Trophoblast cell (in vitro differentiated cells and primary cell): ENCODE results near the gene C6orf141. TPM values are rescaled to one million over a fixed set of nuclear protein-coding genes. Genes with fewer than 3 reads are reported as not detected.
A peak's percentile ranks its signal among the peaks of the same experiment; 100 is the strongest.

Experiments
- DNase-seq, 2 donors: peaks; one replicate each; pipeline ENCODE4 v3.0.0-alpha.2; 2016
- H2AFZ ChIP-seq: 2 replicates; pipeline ENCODE4 v1.6.1; 2013; ENCODE audit warnings: low read length, moderate library complexity, mild to moderate bottlenecking; ENCODE audit not compliant: insufficient read depth, poor library complexity
- H2AK5ac ChIP-seq: 2 replicates; pipeline ENCODE4 v1.6.1; 2013; ENCODE audit warnings: mild to moderate bottlenecking, low read length
- H2BK120ac ChIP-seq: 2 replicates; pipeline ENCODE4 v1.6.1; 2013; ENCODE audit warnings: low read length, mild to moderate bottlenecking, moderate library complexity; ENCODE audit not compliant: insufficient read depth, poor library complexity
- H2BK12ac ChIP-seq: 2 replicates; pipeline ENCODE4 v1.6.1; 2013; ENCODE audit warnings: mild to moderate bottlenecking, low read length, moderate library complexity
- H2BK5ac ChIP-seq: 2 replicates; pipeline ENCODE4 v1.6.1; 2013; ENCODE audit warnings: low read length, low read depth, moderate library complexity, mild to moderate bottlenecking; ENCODE audit not compliant: poor library complexity
- H3K14ac ChIP-seq: 2 replicates; pipeline ENCODE4 v1.6.1; 2013; ENCODE audit warnings: mild to moderate bottlenecking, low read length
- H3K18ac ChIP-seq: 2 replicates; pipeline ENCODE4 v1.6.1; 2013; ENCODE audit warnings: mild to moderate bottlenecking, low read length
- H3K23ac ChIP-seq: 2 replicates; pipeline ENCODE4 v1.6.1; 2013; ENCODE audit warnings: low read length
- H3K27ac ChIP-seq: 2 replicates; pipeline ENCODE4 v1.5.1; 2013; ENCODE audit warnings: low read depth, mild to moderate bottlenecking, inconsistent platforms, low read length, moderate library complexity
- H3K27me3 ChIP-seq: 2 replicates; pipeline ENCODE4 v1.6.1; 2013; ENCODE audit warnings: inconsistent platforms, mild to moderate bottlenecking, low read length, moderate library complexity; ENCODE audit not compliant: insufficient read depth
- H3K36me3 ChIP-seq, 2 experiments: 1 replicate in 1 of 2; 2 replicates in 1 of 2; pipeline ENCODE4 v1.6.1; 2013; ENCODE audit warnings: low read length in 2 of 2, mild to moderate bottlenecking in 2 of 2, moderate library complexity in 1 of 2; ENCODE audit not compliant: insufficient read depth in 2 of 2, control insufficient read depth in 1 of 2
- H3K4ac ChIP-seq: 2 replicates; pipeline ENCODE4 v1.6.1; 2013; ENCODE audit warnings: low read depth, mild to moderate bottlenecking, low read length, moderate library complexity
- H3K4me1 ChIP-seq, 2 experiments: 1 replicate in 1 of 2; 2 replicates in 1 of 2; pipeline ENCODE4 v1.6.1; 2013; ENCODE audit warnings: low read length in 2 of 2, mild to moderate bottlenecking in 2 of 2, moderate library complexity in 1 of 2; ENCODE audit not compliant: insufficient read depth in 2 of 2, control insufficient read depth in 1 of 2
- H3K4me2 ChIP-seq: 2 replicates; pipeline ENCODE4 v1.6.1; 2013; ENCODE audit warnings: inconsistent platforms, mild to moderate bottlenecking, low read length, moderate library complexity
- H3K4me3 ChIP-seq: 2 replicates; pipeline ENCODE4 v1.5.1; 2013; ENCODE audit warnings: mild to moderate bottlenecking, low read depth, low read length, inconsistent platforms
- H3K79me1 ChIP-seq: one replicate; pipeline ENCODE4 v1.6.1; 2013; ENCODE audit warnings: low read length
- H3K79me2 ChIP-seq: 2 replicates; pipeline ENCODE4 v1.6.1; 2013; ENCODE audit warnings: low read length, mild to moderate bottlenecking; ENCODE audit not compliant: control insufficient read depth, insufficient read depth, poor library complexity
- H3K9ac ChIP-seq: 2 replicates; pipeline ENCODE4 v1.6.1; 2013; ENCODE audit warnings: mild to moderate bottlenecking, low read length
- H3K9me3 ChIP-seq: 2 replicates; pipeline ENCODE4 v1.6.1; 2013; ENCODE audit warnings: low read depth, mild to moderate bottlenecking, control low read depth, inconsistent platforms, low read length; ENCODE audit not compliant: insufficient read depth
- H4K12ac ChIP-seq: 2 replicates; pipeline ENCODE4 v1.6.1; 2013; ENCODE audit warnings: low read depth, mild to moderate bottlenecking, low read length, moderate library complexity
- H4K8ac ChIP-seq: 2 replicates; pipeline ENCODE4 v1.6.1; 2013; ENCODE audit warnings: low read depth, mild to moderate bottlenecking, low read length, moderate library complexity
- H4K91ac ChIP-seq: one replicate; pipeline ENCODE4 v1.6.1; 2013; ENCODE audit warnings: low read depth, mild to moderate bottlenecking, low read length, moderate library complexity
- WGBS: extraction: QIAGEN DNeasy Blood & Tissue Kit; methylation state at CpG from one replicate; pipeline ENCODE4 v1.1.7; 2013; ENCODE audit warnings: missing lambda C conversion rate; ENCODE audit not compliant: insufficient read length, insufficient coverage; ENCODE audit errors: extremely low coverage; 5-methylcytosine and 5-hydroxymethylcytosine counted together
- polyA plus RNA-seq: library from polyadenylated mRNA; stranded (reverse); fragments of 200-250 nt; gene quantifications from 2 replicates; pipeline ENCODE4 v1.2.3, GENCODE V29; 2013

The C6orf141 gene
- 2.7 and 2.9 TPM in 2 replicates for polyA plus RNA-seq

- H3K18ac ChIP-seq, result no peak within 1 kb of the TSS
- DNase-seq, result peak; percentile 54 to 75
- no peak within 1 kb of the TSS for H2AK5ac ChIP-seq
- no peaks in the 10 kb centered on the region for H3K79me2 ChIP-seq
- no peak within 1 kb of the TSS for H2BK120ac ChIP-seq
- no peak within 1 kb of the TSS for H2AFZ ChIP-seq
- H3K4ac ChIP-seq, result no peak within 1 kb of the TSS
- H2BK12ac ChIP-seq, result no peak within 1 kb of the TSS
- no peak within 1 kb of the TSS for H3K14ac ChIP-seq
- H3K27me3 ChIP-seq, result no peaks in the 10 kb centered on the region
- H3K4me3 ChIP-seq, result peak within 1 kb of the TSS; percentile 65
- H3K36me3 ChIP-seq, result no peaks in the 10 kb centered on the region
- no peaks in the 10 kb centered on the region for H3K79me1 ChIP-seq
- WGBS, result no CpG with 5 or more reads among the region's 42 CpGs
- H3K23ac ChIP-seq, result no peak within 1 kb of the TSS
- no peak within 1 kb of the TSS for H4K91ac ChIP-seq
- H3K4me1 ChIP-seq, result peaks cover 0 to 8% of the 10 kb centered on the region in 2 experiments
- no peak within 1 kb of the TSS for H3K27ac ChIP-seq
- peaks cover 2% of the 10 kb centered on the region for H3K9me3 ChIP-seq
- H4K8ac ChIP-seq, result no peak within 1 kb of the TSS
- H2BK5ac ChIP-seq, result no peak within 1 kb of the TSS
- peak within 1 kb of the TSS; percentile 63 for H3K9ac ChIP-seq
- H3K4me2 ChIP-seq, result peak within 1 kb of the TSS; percentile 88
- no peak within 1 kb of the TSS for H4K12ac ChIP-seq
Measured at GRCh38 chr6:49550492-49551077, at the start of gene C6orf141. C6orf141 (plus strand) TSS chr6:49550668; CDS start chr6:49550793, 125 bp downstream.

DNA sequence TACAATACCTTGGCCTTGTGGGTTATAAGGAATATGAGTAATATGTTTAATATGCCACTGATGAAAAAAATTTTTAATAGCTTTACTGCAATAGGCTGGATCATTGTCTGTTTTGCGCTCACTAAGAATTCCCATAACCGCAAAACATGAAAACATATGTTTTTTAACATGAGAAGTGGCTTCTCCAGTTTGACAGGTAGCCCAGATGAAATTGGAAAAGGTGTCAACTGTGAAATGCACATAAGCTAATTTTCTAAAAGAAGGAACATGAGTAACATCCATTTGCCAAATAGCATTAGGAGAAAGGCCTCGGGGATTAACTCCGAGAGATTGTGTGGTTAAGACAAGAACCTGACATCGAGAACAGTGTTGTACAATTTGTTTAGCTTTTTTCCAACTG, 45.8 kb upstream of the C6orf141 start:
- H3K79me2 ChIP-seq, result no peaks in the 10 kb centered on the region
- no peak overlapping the region for H2BK120ac ChIP-seq
- no peak overlapping the region for H4K91ac ChIP-seq
- no peak overlapping the region for H2AFZ ChIP-seq
- H3K4me3 ChIP-seq, result no peak overlapping the region
- H3K4me2 ChIP-seq, result no peak overlapping the region
- H3K27ac ChIP-seq, result no peak overlapping the region
- H3K14ac ChIP-seq, result no peak overlapping the region
- no peaks in the 10 kb centered on the region for H3K27me3 ChIP-seq
- no peak overlapping the region for H3K4ac ChIP-seq
- no peak overlapping the region for H4K12ac ChIP-seq
- H2BK5ac ChIP-seq, result no peak overlapping the region
- no peak overlapping the region for H2BK12ac ChIP-seq
- H3K9ac ChIP-seq, result no peak overlapping the region
- H3K4me1 ChIP-seq, result no peaks in the 10 kb centered on the region
- no CpG with 5 or more reads among the region's 5 CpGs for WGBS
- no peak overlapping the region for H2AK5ac ChIP-seq
- no peak overlapping the region for H4K8ac ChIP-seq
- H3K79me1 ChIP-seq, result no peaks in the 10 kb centered on the region
- peaks cover 2% of the 10 kb centered on the region for H3K9me3 ChIP-seq
- H3K18ac ChIP-seq, result no peak overlapping the region
- DNase-seq, result no peak
- H3K36me3 ChIP-seq, result no peaks in the 10 kb centered on the region
- H3K23ac ChIP-seq, result no peak overlapping the region

DNA sequence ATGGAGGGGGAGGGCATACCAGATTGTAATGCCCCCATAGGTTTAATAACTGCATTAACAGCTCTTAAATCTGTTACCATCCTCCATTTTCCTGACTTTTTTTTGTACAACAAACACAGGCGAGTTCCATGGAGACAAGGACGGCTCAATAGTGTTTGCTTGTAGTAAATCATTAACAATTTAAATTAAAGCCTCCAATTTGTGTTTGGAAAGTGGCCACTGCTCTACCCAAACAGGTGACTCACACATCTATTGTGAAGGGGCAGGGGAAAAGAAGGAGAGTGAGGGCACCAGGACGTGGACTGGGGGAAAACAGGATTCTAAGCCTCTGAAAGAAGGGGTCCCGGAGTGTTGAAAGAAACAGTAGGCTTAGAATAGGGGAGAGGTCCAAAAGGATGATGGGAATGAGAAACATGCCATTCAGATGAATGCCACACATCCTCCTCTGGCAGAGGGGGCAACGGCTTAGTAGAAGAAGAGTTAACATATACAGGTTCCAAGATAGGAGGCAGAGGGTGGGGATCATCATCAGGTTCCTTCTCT, 43.8 kb upstream of the C6orf141 start:
- no peaks in the 10 kb centered on the region for H3K79me2 ChIP-seq
- peaks cover 2% of the 10 kb centered on the region for H3K9me3 ChIP-seq
- no peak overlapping the region for H4K12ac ChIP-seq
- H3K4me3 ChIP-seq, result no peak overlapping the region
- DNase-seq, result no peak
- no peaks in the 10 kb centered on the region for H3K4me1 ChIP-seq
- H3K4ac ChIP-seq, result no peak overlapping the region
- H3K36me3 ChIP-seq, result no peaks in the 10 kb centered on the region
- H2BK5ac ChIP-seq, result no peak overlapping the region
- H3K27ac ChIP-seq, result no peak overlapping the region
- no peak overlapping the region for H2BK12ac ChIP-seq
- no peaks in the 10 kb centered on the region for H3K27me3 ChIP-seq
- H3K9ac ChIP-seq, result no peak overlapping the region
- no CpG with 5 or more reads among the region's 5 CpGs for WGBS
- H4K91ac ChIP-seq, result no peak overlapping the region
- H2BK120ac ChIP-seq, result no peak overlapping the region
- no peak overlapping the region for H2AK5ac ChIP-seq
- no peak overlapping the region for H3K14ac ChIP-seq
- H2AFZ ChIP-seq, result no peak overlapping the region
- no peak overlapping the region for H4K8ac ChIP-seq
- H3K18ac ChIP-seq, result no peak overlapping the region
- no peak overlapping the region for H3K23ac ChIP-seq
- H3K79me1 ChIP-seq, result no peaks in the 10 kb centered on the region
- H3K4me2 ChIP-seq, result no peak overlapping the region

DNA sequence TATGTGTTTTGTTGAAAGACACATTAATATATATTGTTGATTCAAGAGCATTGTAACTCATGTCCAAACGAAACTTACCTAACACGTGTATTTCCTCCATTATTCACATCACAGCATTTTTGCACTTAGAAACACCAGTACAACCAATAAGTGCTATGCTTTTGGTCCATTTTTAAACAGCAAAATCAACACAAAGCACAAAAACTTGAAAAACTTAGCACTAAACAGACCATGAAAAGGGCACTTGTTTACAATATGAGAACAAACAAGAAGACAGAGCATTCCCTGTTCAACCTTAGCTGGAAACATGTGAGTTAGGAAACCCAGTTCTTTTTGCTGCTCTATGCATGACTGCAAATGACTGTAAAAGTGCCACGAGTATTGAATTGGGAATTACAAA, 41.1 kb upstream of the C6orf141 start:
- H3K79me1 ChIP-seq, result no peaks in the 10 kb centered on the region
- no peak overlapping the region for H3K4me2 ChIP-seq
- no peaks in the 10 kb centered on the region for H3K4me1 ChIP-seq
- no peak overlapping the region for H4K12ac ChIP-seq
- no CpG with 5 or more reads among the region's 3 CpGs for WGBS
- H2BK5ac ChIP-seq, result no peak overlapping the region
- H4K91ac ChIP-seq, result no peak overlapping the region
- DNase-seq, result no peak
- H2BK120ac ChIP-seq, result no peak overlapping the region
- H3K9ac ChIP-seq, result no peak overlapping the region
- H2AK5ac ChIP-seq, result no peak overlapping the region
- no peak overlapping the region for H2BK12ac ChIP-seq
- H3K4me3 ChIP-seq, result no peak overlapping the region
- peaks cover 2% of the 10 kb centered on the region for H3K9me3 ChIP-seq
- no peak overlapping the region for H3K4ac ChIP-seq
- H3K79me2 ChIP-seq, result no peaks in the 10 kb centered on the region
- no peak overlapping the region for H3K14ac ChIP-seq
- no peaks in the 10 kb centered on the region for H3K27me3 ChIP-seq
- H3K23ac ChIP-seq, result no peak overlapping the region
- H2AFZ ChIP-seq, result no peak overlapping the region
- no peak overlapping the region for H3K27ac ChIP-seq
- H3K18ac ChIP-seq, result no peak overlapping the region
- H3K36me3 ChIP-seq, result no peaks in the 10 kb centered on the region
- H4K8ac ChIP-seq, result no peak overlapping the region
